HepG2 (cell line): ENCODE data around the gene ENTPD6. TPM values are rescaled to one million over a fixed set of nuclear protein-coding genes. Genes with fewer than 3 reads are reported as not detected.

ENCODE experiments used
- ASH2L ChIP-seq: fragments of 300-600, 200-600 bp; sonication (generic); IDR thresholded peaks from 2 replicates; pipeline ENCODE4 v1.7.0; 2017; ENCODE audit warnings: low read depth, mild to moderate bottlenecking, moderate library complexity, mixed read lengths, low read length; ENCODE audit not compliant: insufficient read length
- CSRNP1 ChIP-seq: sonication (generic); formaldehyde crosslinking; IDR thresholded peaks from 2 replicates; pipeline ENCODE4 v1.8.1; 2023; ENCODE audit warnings: mild to moderate bottlenecking, missing genetic modification reagents
- ELF1 ChIP-seq: sonication (generic); formaldehyde crosslinking; IDR thresholded peaks from 2 replicates; pipeline ENCODE4 v1.4.0; 2020; ENCODE audit warnings: missing genetic modification reagents
- ETV5 ChIP-seq: IDR thresholded peaks from 2 replicates; pipeline ENCODE4 v1.6.1; 2018; ENCODE audit warnings: missing biosample characterization, missing genetic modification reagents, inconsistent platforms, borderline replicate concordance
- FOXA1 ChIP-seq, 2 experiments: fragments of 450-650 bp in 1 of 2; sonication (generic) in 1 of 2; formaldehyde crosslinking in 1 of 2; IDR thresholded peaks; 2 replicates each; pipeline versions ENCODE4 v1.4.0 to v1.6.1; 2016 to 2020; ENCODE audit warnings: missing genetic modification reagents in 1 of 2
- FOXK2 ChIP-seq: fragments of 450-650 bp; IDR thresholded peaks from 2 replicates; pipeline ENCODE4 v1.6.1; 2016
- HDAC2 ChIP-seq: sonication (generic); formaldehyde crosslinking; IDR thresholded peaks from 2 replicates; pipeline ENCODE4 v1.4.0; 2020; ENCODE audit warnings: missing genetic modification reagents
- HNF4A ChIP-seq: sonication (generic); formaldehyde crosslinking; IDR thresholded peaks from 2 replicates; pipeline ENCODE4 v1.4.0; 2020; ENCODE audit warnings: missing genetic modification reagents
- HOMEZ ChIP-seq: IDR thresholded peaks from 2 replicates; pipeline ENCODE4 v1.6.1; 2016; ENCODE audit warnings: low read depth
- KDM1A ChIP-seq: IDR thresholded peaks from 2 replicates; pipeline ENCODE4 v1.6.1; 2016; ENCODE audit warnings: missing compliant biosample characterization
- NCOA2 ChIP-seq: sonication (generic); formaldehyde crosslinking; IDR thresholded peaks from 2 replicates; pipeline ENCODE4 v1.8.0; 2022; ENCODE audit warnings: inconsistent platforms
- NCOR1 ChIP-seq: fragments of 200-600 bp; sonication (generic); IDR thresholded peaks from 2 replicates; pipeline ENCODE4 v1.7.0; 2017; ENCODE audit warnings: antibody characterized with exemption, low read length, borderline replicate concordance
- PAXIP1 ChIP-seq: sonication (generic); formaldehyde crosslinking; conservative IDR thresholded peaks from 2 replicates; pipeline ENCODE4 v1.4.0; 2020; ENCODE audit warnings: mild to moderate bottlenecking, missing genetic modification reagents, moderate library complexity
- UBTF ChIP-seq: sonication (generic); formaldehyde crosslinking; IDR thresholded peaks from 2 replicates; pipeline ENCODE4 v1.4.0; 2020; ENCODE audit warnings: mild to moderate bottlenecking, missing genetic modification reagents
- ZBTB25 ChIP-seq: IDR thresholded peaks from 2 replicates; pipeline ENCODE4 v1.6.1; 2018; ENCODE audit warnings: missing genetic modification reagents
- ZNF350 ChIP-seq: sonication (generic); formaldehyde crosslinking; IDR thresholded peaks from 2 replicates; pipeline ENCODE4 v1.4.0; 2020; ENCODE audit warnings: mild to moderate bottlenecking, low read depth, missing genetic modification reagents, borderline replicate concordance
- polyA plus RNA-seq, 8 experiments: library from polyadenylated mRNA; depleted of rRNA in 3 of 8; stranded (reverse) in 7 of 8; unstranded in 1 of 8; fragments of >200 nt; fragmentation: Illumina TruSeq in 4 of 8; extraction: Trizol in 4 of 8; gene quantifications; 2 replicates each; pipeline versions ENCODE4 v1.2.1 to v1.2.3, GENCODE V29; 2011 to 2016; ENCODE audit warnings: low read depth in 4 of 8, missing spikeins in 1 of 8, mixed read lengths in 1 of 8; ENCODE audit not compliant: insufficient read depth in 1 of 8
- total RNA-seq, 5 experiments: library from RNA; depleted of rRNA; stranded (reverse); fragments of >200 nt; fragmentation: Illumina TruSeq; extraction: Trizol; gene quantifications; 2 replicates each; pipeline ENCODE4 v1.2.3, GENCODE V29; 2016; ENCODE audit warnings: low read depth in 1 of 5

The ENTPD6 gene
- total and polyA plus RNA-seq, 2 of the 13 experiments (the other 11 are each of a cell fraction or from before 2014, with no cell fraction given): 164 to 172 TPM

- TF ChIP-seq NCOA2 (CRISPR knock-in tag): 0 out of 2 replicates have a peak, but pooled peaks have one; percentile 39
- TF ChIP-seq ZNF350 (CRISPR knock-in tag): peak; percentile 75; the same call in 1 of the 2 replicates
- TF ChIP-seq ASH2L: peak; percentile 38
- TF ChIP-seq KDM1A: peak; percentile 19; the same call in 1 of the 2 replicates
- TF ChIP-seq HOMEZ (CRISPR knock-in tag): 0 out of 2 replicates have a peak, but pooled peaks have one; percentile 30
- 0 out of 2 replicates have a peak, but pooled peaks have one; percentile 27 for TF ChIP-seq HDAC2 (CRISPR knock-in tag)
- peak; percentile 74 for TF ChIP-seq ELF1 (CRISPR knock-in tag)
- peak; percentile 48; the same call in 1 of the 2 replicates for TF ChIP-seq ETV5 (CRISPR knock-in tag)
- TF ChIP-seq PAXIP1 (CRISPR knock-in tag): peak; percentile 84
- TF ChIP-seq FOXA1 (IDR thresholded peaks at IDR 0.05): peak; percentile 59; the same call in 1 of the 2 replicates
- TF ChIP-seq FOXA1 (CRISPR knock-in tag; IDR thresholded peaks at IDR 0.05): peak; percentile 89
- TF ChIP-seq UBTF (CRISPR knock-in tag): 0 out of 2 replicates have a peak, but pooled peaks have one; percentile 21
- TF ChIP-seq CSRNP1 (CRISPR knock-in tag): peak; percentile 74; the same call in 1 of the 2 replicates
- TF ChIP-seq FOXK2: 0 out of 2 replicates have a peak, but pooled peaks have one; percentile 19
- peak; percentile 74 for TF ChIP-seq HNF4A (CRISPR knock-in tag)
- TF ChIP-seq ZBTB25: 0 out of 2 replicates have a peak, but pooled peaks have one; percentile 21
- TF ChIP-seq NCOR1: peak; percentile 35; the same call in 1 of the 2 replicates
Measured at GRCh38 chr20:25166105-25166782, 29.3 kb upstream of the ENTPD6 start (continued).
